Activated CD8-positive, alpha-beta T cell treated with anti-CD3 and anti-CD28 coated beads for 36 hours (primary cell): ENCODE measurements around the gene CD209. TPM values are rescaled to one million over a fixed set of nuclear protein-coding genes. Genes with fewer than 3 reads are reported as not detected.

Experiments
- ATAC-seq: fragments of 200-7000 bp; cut with Tn5 transposase; one replicate; pipeline ENCODE4 v1.10.0; 2021; ENCODE audit warnings: mild to moderate bottlenecking, moderate library complexity
- CTCF ChIA-PET: fragments of 350-600 bp; sonication (Branson Sonifier 250); formaldehyde crosslinking; loops from one replicate; lab custom pipeline; 2021; ENCODE audit warnings: antibody characterized with exemption; lab: Charles Lee
- POLR2A ChIA-PET: fragments of 350-600 bp; sonication (Branson Sonifier 250); formaldehyde crosslinking; loops from one replicate; lab custom pipeline; 2021; ENCODE audit warnings: antibody characterized with exemption; lab: Charles Lee
- DNase-seq: peaks from one replicate; pipeline ENCODE4 v3.0.0-alpha.2; 2020
- H3K27ac Mint-ChIP-seq: one replicate; pipeline ENCODE4 v1.8.0; 2021; ENCODE audit warnings: mild to moderate bottlenecking, mixed read lengths
- H3K27me3 Mint-ChIP-seq: one replicate; pipeline ENCODE4 v1.8.0; 2021; ENCODE audit warnings: mixed read lengths
- H3K36me3 Mint-ChIP-seq: one replicate; pipeline ENCODE4 v1.8.0; 2021; ENCODE audit warnings: low read depth, mixed read lengths
- H3K4me1 Mint-ChIP-seq: one replicate; pipeline ENCODE4 v1.8.0; 2021; ENCODE audit warnings: low read depth, mixed read lengths
- H3K4me3 Mint-ChIP-seq: one replicate; pipeline ENCODE4 v1.8.0; 2021; ENCODE audit warnings: mild to moderate bottlenecking, moderate library complexity, mixed read lengths
- H3K9me3 Mint-ChIP-seq: one replicate; pipeline ENCODE4 v1.8.0; 2021; ENCODE audit warnings: mixed read lengths
- CTCF ChIP-seq: fragments of 200-600 bp; IDR thresholded peaks from one replicate; pipeline ENCODE4 v1.8.0; 2022; ENCODE audit warnings: antibody characterized with exemption, mild to moderate bottlenecking
- intact Hi-C: fragments of 100-400 bp; cut with micrococcal nuclease; formaldehyde crosslinking; loops from one replicate; pipeline ENCODE4 v1.10.0; 2022
- total RNA-seq, 2 experiments: library from RNA; stranded (reverse); gene quantifications; one replicate each; pipeline ENCODE4 v1.2.3, GENCODE V29; 2021

The CD209 gene
- total RNA-seq, 2 experiments from 2014 or later = not detected

- Mint-ChIP-seq H3K4me1 (no peaks in the 10 kb centered on the region), H3K4me3 (no peak overlapping the region)
- no peak for DNase-seq
These were observed 16.4 kb upstream of the CD209 start for GRCh38 chr19:7763696-7764095.

GRCh38 chr19:7762719-7763293 is 15.5 kb upstream of the CD209 start, which contains the start of gene CLEC4M:
CLEC4M (plus strand) TSS chr19:7763243; CDS start chr19:7763267, 24 bp downstream.
- intact Hi-C loops = no loop called here
- ChIA-PET POLR2A (no interaction called here), CTCF (no interaction called here)
- Mint-ChIP-seq H3K4me3 (no peak within 1 kb of the TSS), H3K27ac (no peak within 1 kb of the TSS), H3K9me3 (peaks cover 20% of the 10 kb centered on the region), H3K36me3 (peaks cover 10% of the 10 kb centered on the region), H3K4me1 (no peaks in the 10 kb centered on the region), H3K27me3 (peaks cover 16% of the 10 kb centered on the region)
- no peak for TF ChIP-seq CTCF
- ATAC-seq = no peak
- DNase-seq = no peak

More at GRCh38 chr19:7763696-7764095, 16.4 kb upstream of the CD209 start:
- no peak for ATAC-seq
- H3K9me3 Mint-ChIP-seq = peaks cover 13% of the 10 kb centered on the region
- peaks cover 4% of the 10 kb centered on the region for H3K36me3 Mint-ChIP-seq
- H3K27ac Mint-ChIP-seq = no peak overlapping the region
- H3K27me3 Mint-ChIP-seq = peaks cover 19% of the 10 kb centered on the region
- TF ChIP-seq CTCF = no peak
- intact Hi-C loops = no loop called here
- ChIA-PET POLR2A (no interaction called here), CTCF (no interaction called here)

GRCh38 chr19:7759156-7759555 is 11.8 kb upstream of the CD209 start:
- no peak for TF ChIP-seq CTCF
- Mint-ChIP-seq H3K4me3 (no peak overlapping the region), H3K9me3 (peaks cover 52% of the 10 kb centered on the region), H3K27me3 (peaks cover 8% of the 10 kb centered on the region), H3K27ac (no peak overlapping the region), H3K36me3 (peaks cover 21% of the 10 kb centered on the region), H3K4me1 (peaks cover 6% of the 10 kb centered on the region)
- intact Hi-C loops = no loop called here
- no peak for DNase-seq
- POLR2A ChIA-PET = no interaction called here
- ATAC-seq = no peak
- CTCF ChIA-PET = no interaction called here

- Mint-ChIP-seq H3K4me1 (peaks cover 14% of the 10 kb centered on the region), H3K9me3 (peaks cover 57% of the 10 kb centered on the region), H3K4me3 (no peak overlapping the region), H3K27ac (no peak overlapping the region), H3K27me3 (peaks cover 2% of the 10 kb centered on the region), H3K36me3 (peaks cover 23% of the 10 kb centered on the region)
- intact Hi-C loops = no loop called here
- ChIA-PET CTCF (no interaction called here), POLR2A (interaction anchor here (0.6 to 1.3 kb wide), 2 partner anchors 33 to 44 kb away, joined by 3 read pairs; no protein-coding TSS in a partner anchor)
- DNase-seq (no peak), ATAC-seq (no peak)
- no peak for TF ChIP-seq CTCF
These were observed 10.0 kb upstream of the CD209 start for GRCh38 chr19:7757358-7757757.

- TF ChIP-seq CTCF = no peak
- intact Hi-C loops = no loop called here
- ChIA-PET CTCF (no interaction called here), POLR2A (no interaction called here)
- no peak for DNase-seq
- Mint-ChIP-seq H3K36me3 (peaks cover 24% of the 10 kb centered on the region), H3K9me3 (peaks cover 59% of the 10 kb centered on the region), H3K27ac (no peak overlapping the region), H3K4me3 (no peak overlapping the region), H3K27me3 (no peaks in the 10 kb centered on the region), H3K4me1 (peaks cover 17% of the 10 kb centered on the region)
- no peak for ATAC-seq
These were observed 8.9 kb upstream of the CD209 start for GRCh38 chr19:7756258-7756657.
